Neuronal stem cell (in vitro differentiated cells): ENCODE data around the gene CENPP.
"Not testable (repeated sequence)": the region's sequence is repeated elsewhere in the genome, so short reads cannot be mapped to it uniquely, and the experiment has no call there.

Experiments used
- DNase-seq: peaks from one replicate; pipeline ENCODE4 v3.0.0-alpha.2; 2013; ENCODE audit warnings: low spot score
- H2AFZ ChIP-seq: one replicate; pipeline ENCODE4 v1.6.1; 2013; ENCODE audit warnings: mild to moderate bottlenecking, low read length, inconsistent platforms
- H2AK5ac ChIP-seq: 2 replicates; pipeline ENCODE4 v1.6.1; 2013; ENCODE audit warnings: low read depth, mild to moderate bottlenecking, inconsistent platforms, low read length, moderate library complexity, mixed read lengths
- H2BK120ac ChIP-seq: 2 replicates; pipeline ENCODE4 v1.6.1; 2013; ENCODE audit warnings: low read depth, mild to moderate bottlenecking, inconsistent platforms, low read length, moderate library complexity, mixed read lengths
- H2BK12ac ChIP-seq: one replicate; pipeline ENCODE4 v1.6.1; 2013; ENCODE audit warnings: low read length, inconsistent platforms
- H2BK15ac ChIP-seq: 2 replicates; pipeline ENCODE4 v1.6.1; 2013; ENCODE audit warnings: mild to moderate bottlenecking, low read length, inconsistent platforms, mixed read lengths
- H2BK5ac ChIP-seq: one replicate; pipeline ENCODE4 v1.6.1; 2013; ENCODE audit warnings: inconsistent platforms, mild to moderate bottlenecking, low read length, moderate library complexity
- H3K14ac ChIP-seq: one replicate; pipeline ENCODE4 v1.6.1; 2013; ENCODE audit warnings: low read length, inconsistent platforms
- H3K18ac ChIP-seq: 2 replicates; pipeline ENCODE4 v1.6.1; 2013; ENCODE audit warnings: low read length, inconsistent platforms
- H3K23ac ChIP-seq: 2 replicates; pipeline ENCODE4 v1.6.1; 2013; ENCODE audit warnings: low read depth, mild to moderate bottlenecking, mixed read lengths, low read length, inconsistent platforms; ENCODE audit not compliant: poor library complexity
- H3K27ac ChIP-seq: replicated peaks from 3 replicates; pipeline ENCODE4 v1.5.1; 2013; ENCODE audit warnings: low read length, inconsistent platforms
- H3K27me3 ChIP-seq, 3 experiments: 2 replicates each; pipeline ENCODE4 v1.6.1; 2013; ENCODE audit warnings: low read length in 3 of 3, mild to moderate bottlenecking in 2 of 3, inconsistent platforms in 1 of 3, low read depth in 1 of 3, mixed read lengths in 1 of 3, moderate library complexity in 1 of 3; ENCODE audit not compliant: control insufficient read depth in 3 of 3, insufficient read depth in 3 of 3
- H3K36me3 ChIP-seq, 2 donors: replicated peaks in 1 of 2; 2 replicates each; pipeline ENCODE4 v1.6.1; 2013; ENCODE audit warnings: low read length in 2 of 2; ENCODE audit not compliant: control insufficient read depth in 2 of 2, insufficient read depth in 2 of 2
- H3K4ac ChIP-seq: 2 replicates; pipeline ENCODE4 v1.6.1; 2013; ENCODE audit warnings: inconsistent platforms, mild to moderate bottlenecking, low read length, moderate library complexity
- H3K4me1 ChIP-seq, 2 donors: 1 replicate in 1 of 2; 2 replicates in 1 of 2; pipeline ENCODE4 v1.6.1; 2013; ENCODE audit warnings: low read length in 2 of 2, low read depth in 1 of 2; ENCODE audit not compliant: control insufficient read depth in 2 of 2, insufficient read depth in 1 of 2
- H3K4me2 ChIP-seq: one replicate; pipeline ENCODE4 v1.6.1; 2013; ENCODE audit warnings: mild to moderate bottlenecking, low read length, inconsistent platforms; ENCODE audit not compliant: insufficient read depth, poor library complexity, severe bottlenecking
- H3K4me3 ChIP-seq, 2 donors: 2 replicates each; pipeline ENCODE4 v1.5.1; 2013; ENCODE audit warnings: low read length in 2 of 2, mild to moderate bottlenecking in 2 of 2, inconsistent platforms in 1 of 2, moderate library complexity in 1 of 2
- H3K79me1 ChIP-seq: one replicate; pipeline ENCODE4 v1.6.1; 2013; ENCODE audit warnings: low read depth, mild to moderate bottlenecking, inconsistent platforms, low read length, moderate library complexity
- H3K9ac ChIP-seq: one replicate; pipeline ENCODE4 v1.6.1; 2013; ENCODE audit warnings: mild to moderate bottlenecking, low read depth, low read length, inconsistent platforms; ENCODE audit not compliant: poor library complexity
- H3K9me3 ChIP-seq, 2 donors: replicated peaks in 1 of 2; 2 replicates each; pipeline versions ENCODE3 to v1.6.1; 2013; ENCODE audit warnings: low read length in 2 of 2, mild to moderate bottlenecking in 2 of 2, inconsistent platforms in 1 of 2, low read depth in 1 of 2, mixed read lengths in 1 of 2, moderate library complexity in 1 of 2; ENCODE audit not compliant: control insufficient read depth in 2 of 2, insufficient read depth in 1 of 2
- H4K8ac ChIP-seq: one replicate; pipeline ENCODE4 v1.6.1; 2013; ENCODE audit warnings: low read depth, mild to moderate bottlenecking, inconsistent platforms, low read length, moderate library complexity
- H4K91ac ChIP-seq: one replicate; pipeline ENCODE4 v1.6.1; 2013; ENCODE audit warnings: low read length, low read depth, mild to moderate bottlenecking, inconsistent platforms; ENCODE audit not compliant: poor library complexity
- WGBS, 2 donors: extraction: QIAGEN DNeasy Blood & Tissue Kit; methylation state at CpG; one replicate each; pipeline ENCODE4 v1.1.7; 2013; ENCODE audit warnings: missing lambda C conversion rate in 2 of 2, mixed read lengths in 1 of 2; ENCODE audit not compliant: insufficient read length in 2 of 2, insufficient replicate concordance in 1 of 2; ENCODE audit errors: extremely low coverage in 2 of 2; 5-methylcytosine and 5-hydroxymethylcytosine counted together

The CENPP gene

DNA sequence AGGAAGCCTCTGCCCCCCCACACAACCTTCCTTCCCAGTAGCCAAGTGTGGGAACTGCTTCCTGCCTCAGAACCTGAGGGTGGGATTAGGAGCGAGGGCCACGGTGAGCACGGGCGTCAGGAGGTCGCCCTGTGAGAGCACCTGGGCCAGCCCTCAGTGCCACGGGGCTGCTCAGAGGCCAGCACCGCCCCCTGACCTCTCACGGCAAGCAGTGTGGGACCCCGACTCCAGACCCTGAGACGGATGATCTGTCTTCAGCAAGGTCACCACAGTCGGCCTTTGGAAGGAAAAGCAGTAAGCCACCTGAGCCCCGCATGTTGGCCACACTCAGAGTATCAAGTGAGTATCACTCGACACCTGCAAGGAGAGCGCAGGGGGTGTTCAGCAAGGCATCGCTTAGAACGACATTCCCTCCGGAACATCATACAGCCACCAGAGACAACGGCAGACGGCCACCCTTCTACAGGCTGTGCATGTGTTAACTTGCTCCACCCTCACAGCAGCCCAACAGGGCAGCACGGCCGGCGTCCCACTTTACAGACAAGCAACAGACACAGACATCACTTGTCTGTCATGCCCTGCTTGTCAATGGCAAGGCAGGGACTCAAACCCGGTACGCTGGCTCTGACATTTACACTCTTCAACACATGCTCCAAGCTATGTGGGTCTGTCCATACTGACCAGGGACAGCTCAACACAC, 294.0 kb downstream of the CENPP start:
- H3K27ac ChIP-seq, result no peak overlapping the region
- H3K36me3 ChIP-seq, result peaks cover 15 to 76% of the 10 kb centered on the region in 2 donors
- no peak for DNase-seq
- H3K4me2 ChIP-seq, result no peak overlapping the region
- H4K91ac ChIP-seq, result no peak overlapping the region
- H2AFZ ChIP-seq, result no peak overlapping the region
- no peak overlapping the region for H3K18ac ChIP-seq
- peak overlapping the region; percentile 39 for H3K23ac ChIP-seq
- H2BK120ac ChIP-seq, result no peak overlapping the region
- no peaks in the 10 kb centered on the region for H3K27me3 ChIP-seq
- H3K4ac ChIP-seq, result no peak overlapping the region
- H3K9ac ChIP-seq, result no peak overlapping the region
- H3K14ac ChIP-seq, result no peak overlapping the region
- no peak overlapping the region for H2BK12ac ChIP-seq
- H3K4me3 ChIP-seq, result peak overlapping the region in 1 of 2 donors; percentile 19
- no peak overlapping the region for H2BK15ac ChIP-seq
- H4K8ac ChIP-seq, result no peak overlapping the region
- H3K9me3 ChIP-seq, result no peaks in the 10 kb centered on the region
- no peaks in the 10 kb centered on the region for H3K79me1 ChIP-seq
- WGBS, 2 donors, result no CpG with 5 or more reads among the region's 24 CpGs
- H2BK5ac ChIP-seq, result no peak overlapping the region
- no peak overlapping the region for H2AK5ac ChIP-seq
- H3K4me1 ChIP-seq, result no peaks in the 10 kb centered on the region

DNA sequence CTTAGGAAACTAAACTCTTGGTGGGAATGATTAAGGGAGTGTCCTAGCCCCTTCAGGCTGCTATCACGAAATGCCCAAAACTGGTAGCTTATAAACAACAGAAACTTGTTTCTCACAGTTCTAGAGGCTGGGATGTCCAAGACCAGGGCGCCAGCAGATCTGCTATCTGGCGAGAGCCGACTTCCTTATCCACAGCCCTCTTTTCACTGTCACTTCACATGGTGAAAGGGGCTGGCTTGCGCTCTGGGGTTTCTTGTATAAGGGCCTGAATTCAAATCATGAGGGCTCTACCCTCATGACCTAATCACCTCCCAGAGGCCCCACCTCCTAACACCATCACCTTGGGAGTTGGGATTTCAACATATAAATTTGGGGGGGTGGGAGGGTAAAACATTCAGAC, 295.1 kb downstream of the CENPP start:
- no peaks in the 10 kb centered on the region for H3K4me1 ChIP-seq
- no peak overlapping the region for H3K9ac ChIP-seq
- no peak overlapping the region for H2BK5ac ChIP-seq
- H2AFZ ChIP-seq, result no peak overlapping the region
- DNase-seq, result no peak
- no peak overlapping the region for H3K14ac ChIP-seq
- no peak overlapping the region for H2BK12ac ChIP-seq
- WGBS, 2 donors, result no CpG with 5 or more reads among the region's 5 CpGs
- H3K27me3 ChIP-seq, result no peaks in the 10 kb centered on the region
- H3K9me3 ChIP-seq, result peaks cover 0 to 2% of the 10 kb centered on the region in 2 donors
- H2BK120ac ChIP-seq, result no peak overlapping the region
- H3K4me2 ChIP-seq, result no peak overlapping the region
- H4K91ac ChIP-seq, result no peak overlapping the region
- no peak overlapping the region for H2BK15ac ChIP-seq
- H3K36me3 ChIP-seq, result peaks cover 14 to 70% of the 10 kb centered on the region in 2 donors
- no peak overlapping the region for H4K8ac ChIP-seq
- no peak overlapping the region for H3K18ac ChIP-seq
- H2AK5ac ChIP-seq, result no peak overlapping the region
- H3K79me1 ChIP-seq, result no peaks in the 10 kb centered on the region
- no peak overlapping the region for H3K23ac ChIP-seq
- no peak overlapping the region for H3K4me3 ChIP-seq
- no peak overlapping the region for H3K27ac ChIP-seq
- H3K4ac ChIP-seq, result no peak overlapping the region

DNA sequence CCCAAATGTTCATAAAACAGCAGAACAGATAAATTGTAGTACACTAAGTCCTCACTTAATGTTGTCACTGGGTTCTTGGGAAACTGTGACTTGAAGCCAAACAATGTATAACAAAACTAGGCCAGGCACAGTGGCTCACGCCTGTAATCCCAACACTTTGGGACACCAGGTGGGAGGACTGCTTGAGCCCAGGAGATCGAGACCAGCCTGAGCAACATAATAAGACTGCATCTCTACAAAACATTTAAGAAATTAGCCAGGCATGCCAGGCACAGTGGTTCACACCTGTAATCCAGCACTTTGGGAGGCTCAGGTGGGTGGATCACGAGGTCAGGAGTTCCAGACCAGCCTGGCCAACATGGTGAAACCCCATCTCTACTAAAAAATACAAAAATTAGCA, 298.2 kb downstream of the CENPP start:
- H3K9ac ChIP-seq, H2BK5ac ChIP-seq, H2AK5ac ChIP-seq, H2BK12ac ChIP-seq, H3K79me1 ChIP-seq, H3K9me3 ChIP-seq, H3K27ac ChIP-seq, H3K4me2 ChIP-seq, H4K8ac ChIP-seq, H3K4me1 ChIP-seq, H2BK120ac ChIP-seq, H2BK15ac ChIP-seq, DNase-seq, H3K14ac ChIP-seq, H3K27me3 ChIP-seq, H4K91ac ChIP-seq, H3K23ac ChIP-seq, H2AFZ ChIP-seq, H3K4ac ChIP-seq, H3K18ac ChIP-seq, H3K4me3 ChIP-seq: not testable (repeated sequence)
- no CpG with 5 or more reads among the region's 3 CpGs for WGBS, 2 donors
- peaks cover 6 to 46% of the 10 kb centered on the region in 2 donors for H3K36me3 ChIP-seq

- Histone ChIP-seq H2BK15ac (no peak overlapping the region), H3K18ac (no peak overlapping the region), H4K8ac (no peak overlapping the region), H2BK120ac (no peak overlapping the region), H2BK5ac (no peak overlapping the region), H3K4me2 (no peak overlapping the region), H3K4me3 (no peak overlapping the region), H3K36me3 (peaks cover under 1 to 33% of the 10 kb centered on the region in 2 donors), H3K23ac (no peak overlapping the region), H3K27ac (no peak overlapping the region), H2AFZ (no peak overlapping the region), H2AK5ac (no peak overlapping the region), H3K9ac (no peak overlapping the region), H3K4me1 (no peaks in the 10 kb centered on the region), H3K4ac (no peak overlapping the region), H3K9me3 (peaks cover 0 to 2% of the 10 kb centered on the region in 2 donors), H2BK12ac (no peak overlapping the region), H4K91ac (no peak overlapping the region), H3K27me3 (no peaks in the 10 kb centered on the region), H3K14ac (no peak overlapping the region), H3K79me1 (no peaks in the 10 kb centered on the region)
- DNase-seq, result no peak
Observed at GRCh38 chr9:92626484-92626883, 300.7 kb downstream of the CENPP start.
